ENCODE results near the gene IQCH.

Gene IQCH

DNA sequence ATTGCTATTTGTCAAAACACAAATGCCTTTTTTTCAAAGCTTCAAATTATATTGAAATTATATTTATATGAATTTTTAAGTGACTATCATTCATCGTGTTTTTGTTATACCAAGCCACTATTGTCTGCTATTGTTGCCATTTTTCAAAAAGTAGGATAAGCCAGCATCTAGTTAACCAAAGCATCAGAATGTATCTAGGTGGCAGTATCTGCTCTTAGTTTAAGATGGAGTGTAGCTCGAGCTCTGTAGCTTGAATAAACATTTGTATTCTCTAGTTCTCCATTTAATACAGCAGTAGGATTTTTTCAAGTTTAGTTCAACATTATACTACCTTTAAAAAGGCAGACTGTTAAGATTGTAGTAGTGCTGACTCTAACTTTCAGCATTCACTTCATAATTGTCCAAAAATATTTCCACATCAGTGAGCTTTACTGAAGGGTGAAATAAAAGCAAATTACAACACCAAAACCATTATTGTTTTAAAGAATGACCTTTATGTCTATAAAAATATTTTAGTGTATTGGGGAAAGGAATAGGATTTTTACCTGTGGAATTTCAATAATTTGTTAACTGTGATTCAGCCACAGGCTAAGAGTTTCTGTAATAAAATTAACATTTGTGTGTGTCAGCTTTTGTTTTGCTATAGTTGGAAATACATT lies 246.7 kb downstream of the IQCH start:
- no peak overlapping the region for H3K27ac ChIP-seq (ENCODE audit: low read depth, low read length)
- H3K27me3 ChIP-seq (ENCODE audit: insufficient read depth, low read length): no peaks in the 10 kb centered on the region
- H2AFZ ChIP-seq (ENCODE audit: low read length, unreplicated experiment): no peak overlapping the region
- H3K79me2 ChIP-seq (ENCODE audit: control insufficient read depth, insufficient read depth, low read length, unreplicated experiment): no peaks in the 10 kb centered on the region
- H3K4me3 ChIP-seq (ENCODE audit: low read depth, low read length): no peak overlapping the region
- H3K4me1 ChIP-seq (ENCODE audit: control insufficient read depth, insufficient read depth, low read length, unreplicated experiment): no peaks in the 10 kb centered on the region
- H3K36me3 ChIP-seq (ENCODE audit: insufficient read depth, low read length): no peaks in the 10 kb centered on the region

DNA sequence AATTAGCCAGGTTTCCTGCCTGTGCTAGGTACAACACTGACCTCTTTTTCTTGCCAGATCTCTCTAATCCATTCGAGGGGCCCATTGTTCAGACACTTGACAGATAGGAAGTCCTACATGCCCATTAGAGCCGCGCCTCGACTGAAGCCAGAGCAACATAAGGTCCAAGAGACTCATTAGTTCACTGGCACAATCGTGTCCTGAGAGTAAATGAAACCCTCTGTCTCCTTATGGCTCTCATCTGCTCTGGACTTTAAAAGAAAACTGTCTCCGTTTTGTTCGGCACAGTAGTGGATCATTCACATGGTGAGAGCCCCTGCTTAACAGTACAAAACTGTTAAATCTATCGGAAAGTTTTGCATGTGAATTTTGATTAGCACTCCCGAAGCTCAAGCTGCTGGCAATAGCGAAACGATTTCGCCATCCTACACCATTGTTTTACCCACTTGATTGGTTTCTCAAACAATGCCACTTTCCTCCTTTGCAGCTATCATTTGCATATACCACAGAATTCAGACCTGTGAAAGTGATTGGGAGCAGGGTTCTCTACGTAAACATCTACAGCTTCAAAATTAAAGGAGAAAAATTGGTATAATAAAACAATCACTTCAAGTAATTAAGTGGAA lies 247.4 kb downstream of the IQCH start:
- Histone ChIP-seq H3K4me1 (ENCODE audit: control insufficient read depth, insufficient read depth, low read length, unreplicated experiment) (no peaks in the 10 kb centered on the region), H3K79me2 (ENCODE audit: control insufficient read depth, insufficient read depth, low read length, unreplicated experiment) (no peaks in the 10 kb centered on the region), H2AFZ (ENCODE audit: low read length, unreplicated experiment) (no peak overlapping the region), H3K4me3 (ENCODE audit: low read depth, low read length) (no peak overlapping the region), H3K27me3 (ENCODE audit: insufficient read depth, low read length) (no peaks in the 10 kb centered on the region), H3K36me3 (ENCODE audit: insufficient read depth, low read length) (no peaks in the 10 kb centered on the region), H3K27ac (ENCODE audit: low read depth, low read length) (no peak overlapping the region)

DNA sequence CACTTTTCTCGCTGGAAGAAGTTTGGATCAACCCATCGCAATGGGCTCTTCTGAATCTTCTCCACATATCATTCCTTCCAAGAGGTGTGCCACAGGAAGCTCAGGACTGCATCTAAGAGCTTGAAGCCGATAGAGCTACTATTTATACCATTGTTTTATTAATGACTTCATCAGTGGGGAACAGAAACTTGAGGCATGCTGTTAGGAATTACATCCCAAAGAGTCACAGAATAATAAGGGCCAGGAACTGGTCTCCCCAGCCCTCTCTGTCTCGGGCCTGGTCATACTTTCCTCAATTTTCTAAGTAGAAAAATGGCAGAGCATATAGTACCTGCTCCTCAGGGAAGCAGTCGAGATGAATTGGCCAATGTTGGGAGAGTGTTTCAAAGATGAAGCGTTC lies 249.5 kb downstream of the IQCH start:
- Histone ChIP-seq H3K4me1 (ENCODE audit: control insufficient read depth, insufficient read depth, low read length, unreplicated experiment) (peaks cover 6% of the 10 kb centered on the region), H3K79me2 (ENCODE audit: control insufficient read depth, insufficient read depth, low read length, unreplicated experiment) (no peaks in the 10 kb centered on the region), H3K36me3 (ENCODE audit: insufficient read depth, low read length) (no peaks in the 10 kb centered on the region), H2AFZ (ENCODE audit: low read length, unreplicated experiment) (no peak overlapping the region), H3K27ac (ENCODE audit: low read depth, low read length) (no peak overlapping the region), H3K4me3 (ENCODE audit: low read depth, low read length) (no peak overlapping the region), H3K27me3 (ENCODE audit: insufficient read depth, low read length) (no peaks in the 10 kb centered on the region)

DNA sequence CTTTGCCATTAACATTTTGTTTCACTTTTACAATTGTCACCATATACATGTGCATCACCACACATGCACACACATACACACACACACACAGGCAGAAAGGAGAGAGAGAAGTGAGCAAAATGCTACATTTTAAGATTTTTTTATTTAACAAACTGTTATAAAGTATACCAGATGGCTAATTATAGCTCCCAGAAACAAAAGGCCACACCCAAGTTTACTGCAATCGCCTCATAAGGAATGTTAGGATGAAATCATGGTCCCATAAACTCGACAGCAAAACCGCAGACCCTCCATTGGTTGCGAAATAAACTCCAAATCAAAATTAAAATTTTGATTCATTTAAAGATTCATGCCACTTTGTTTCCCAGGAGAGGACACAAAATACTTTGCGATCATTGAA lies 250.2 kb downstream of the IQCH start:
- Histone ChIP-seq H2AFZ (ENCODE audit: low read length, unreplicated experiment) (no peak overlapping the region), H3K36me3 (ENCODE audit: insufficient read depth, low read length) (no peaks in the 10 kb centered on the region), H3K4me3 (ENCODE audit: low read depth, low read length) (no peak overlapping the region), H3K27me3 (ENCODE audit: insufficient read depth, low read length) (no peaks in the 10 kb centered on the region), H3K27ac (ENCODE audit: low read depth, low read length) (no peak overlapping the region), H3K4me1 (ENCODE audit: control insufficient read depth, insufficient read depth, low read length, unreplicated experiment) (peaks cover 7% of the 10 kb centered on the region), H3K79me2 (ENCODE audit: control insufficient read depth, insufficient read depth, low read length, unreplicated experiment) (no peaks in the 10 kb centered on the region)

DNA sequence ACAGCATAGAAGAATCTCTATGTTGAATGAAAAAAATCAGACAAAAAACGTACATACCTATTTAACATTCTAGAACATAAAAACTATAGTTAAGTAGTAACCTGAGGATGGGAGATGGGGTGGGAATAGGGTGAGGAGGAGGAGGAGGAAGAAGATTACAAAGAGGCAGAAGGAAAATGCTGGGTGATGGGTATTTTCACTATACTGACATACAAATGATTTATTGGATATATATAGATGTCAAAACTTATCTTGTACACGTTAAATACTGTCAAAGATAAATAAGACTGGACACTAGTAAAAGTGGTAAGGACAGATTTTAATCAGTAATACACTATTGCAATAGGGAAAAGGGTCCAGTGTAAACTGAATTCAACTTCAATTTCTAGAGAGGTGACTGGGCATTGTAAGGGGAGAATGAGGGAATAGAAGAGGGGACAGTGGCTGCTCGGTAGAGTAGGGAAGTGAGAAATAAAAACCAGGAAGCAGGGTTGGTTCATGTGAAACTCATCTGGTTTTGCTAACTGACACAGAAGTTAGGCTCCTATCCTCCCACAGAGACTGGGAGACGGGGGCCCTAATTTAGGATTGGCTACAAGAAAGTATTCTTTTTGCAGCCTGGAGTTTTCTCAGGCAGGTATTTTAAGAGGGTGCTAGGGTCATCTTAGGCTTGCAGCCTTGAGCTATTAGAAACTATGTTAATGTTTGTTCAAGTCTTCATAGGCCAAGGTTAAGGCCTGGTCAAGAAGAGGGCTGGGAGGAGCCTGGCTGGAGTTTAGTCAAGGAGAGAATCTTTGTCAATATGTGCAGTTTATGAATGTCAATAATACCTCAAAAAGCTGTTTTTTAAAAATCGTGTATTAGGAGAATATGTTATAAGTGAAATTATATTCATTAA lies 251.3 kb downstream of the IQCH start:
- H3K27me3 ChIP-seq (ENCODE audit: insufficient read depth, low read length): no peaks in the 10 kb centered on the region
- H3K79me2 ChIP-seq (ENCODE audit: control insufficient read depth, insufficient read depth, low read length, unreplicated experiment): no peaks in the 10 kb centered on the region
- no peaks in the 10 kb centered on the region for H3K36me3 ChIP-seq (ENCODE audit: insufficient read depth, low read length)
- no peak overlapping the region for H3K27ac ChIP-seq (ENCODE audit: low read depth, low read length)
- H3K4me1 ChIP-seq (ENCODE audit: control insufficient read depth, insufficient read depth, low read length, unreplicated experiment): peaks cover 18% of the 10 kb centered on the region
- no peak overlapping the region for H3K4me3 ChIP-seq (ENCODE audit: low read depth, low read length)
- no peak overlapping the region for H2AFZ ChIP-seq (ENCODE audit: low read length, unreplicated experiment)

DNA sequence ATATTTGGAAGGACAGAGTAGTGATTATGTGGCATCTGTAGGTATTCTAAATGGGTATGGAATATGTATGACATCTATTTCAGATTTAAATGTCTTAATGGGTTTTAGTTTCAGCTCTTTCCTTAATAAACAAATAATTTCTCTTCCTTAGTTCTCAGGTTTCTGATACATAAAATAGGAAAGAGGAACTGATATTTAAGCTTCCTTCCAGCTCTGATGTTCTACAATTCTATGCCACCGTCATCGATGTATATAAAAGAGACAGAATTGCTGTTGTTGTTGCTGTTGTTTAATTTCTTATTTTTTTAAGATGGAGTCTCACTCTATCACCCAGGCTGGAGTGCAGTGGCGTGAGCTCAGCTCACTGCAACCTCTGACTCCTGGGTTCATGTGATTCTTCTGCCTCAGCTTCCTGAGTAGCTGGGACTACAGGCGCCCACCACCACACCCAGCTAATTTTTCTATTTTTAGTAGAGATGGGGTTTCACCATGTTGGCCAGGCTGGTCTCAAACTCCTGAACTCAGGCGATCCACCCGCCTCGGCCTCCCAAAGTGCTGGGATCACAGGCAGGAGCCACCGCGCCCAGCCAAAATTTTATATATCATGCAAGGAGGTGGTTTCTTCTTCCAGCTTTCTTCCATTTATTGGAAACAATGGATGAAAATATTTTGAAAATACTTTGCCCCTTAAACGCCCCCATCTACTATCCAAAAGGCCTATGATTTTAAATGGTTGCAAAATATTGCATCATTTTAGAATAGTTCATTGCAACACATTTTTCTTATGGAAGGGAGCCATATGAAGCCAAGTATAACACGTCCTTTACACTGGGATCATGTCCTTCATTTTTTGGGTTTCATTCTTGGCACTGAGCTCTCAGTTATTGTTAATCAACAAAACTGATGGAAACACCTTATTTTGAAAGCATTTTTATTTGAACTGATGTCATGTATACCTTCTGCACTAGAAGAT lies 252.5 kb downstream of the IQCH start:
- H2AFZ ChIP-seq (ENCODE audit: low read length, unreplicated experiment): no peak overlapping the region

DNA sequence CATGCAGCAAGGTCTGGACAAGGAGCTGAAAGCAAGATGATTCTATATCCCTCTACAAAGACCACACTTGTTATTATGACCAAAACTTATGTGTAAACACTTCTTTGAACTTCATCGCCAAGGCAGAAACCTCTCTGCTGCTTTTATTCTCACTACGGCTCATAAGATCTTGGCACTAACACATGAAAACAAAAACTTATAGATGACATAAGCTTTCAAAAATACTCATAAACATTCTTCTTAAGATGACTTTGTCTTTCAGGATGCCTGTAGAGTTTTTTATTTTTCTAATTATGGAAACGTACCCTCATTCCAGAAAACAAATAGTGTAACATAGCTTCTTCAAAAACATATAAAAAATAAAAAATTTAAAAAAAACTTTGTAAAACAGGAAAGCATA lies 253.8 kb downstream of the IQCH start:
- Histone ChIP-seq H3K4me1 (ENCODE audit: control insufficient read depth, insufficient read depth, low read length, unreplicated experiment) (peaks cover 28% of the 10 kb centered on the region), H3K27me3 (ENCODE audit: insufficient read depth, low read length) (no peaks in the 10 kb centered on the region), H3K36me3 (ENCODE audit: insufficient read depth, low read length) (no peaks in the 10 kb centered on the region), H3K27ac (ENCODE audit: low read depth, low read length) (no peak overlapping the region), H3K79me2 (ENCODE audit: control insufficient read depth, insufficient read depth, low read length, unreplicated experiment) (no peaks in the 10 kb centered on the region), H2AFZ (ENCODE audit: low read length, unreplicated experiment) (no peak overlapping the region), H3K4me3 (ENCODE audit: low read depth, low read length) (no peak overlapping the region)

More for the DNA sequence above, 252.5 kb downstream of the IQCH start:
- peak overlapping the region; percentile 18; the same call in 1 of the 2 replicates for H3K27ac ChIP-seq (ENCODE audit: low read depth, low read length)
- H3K4me3 ChIP-seq (ENCODE audit: low read depth, low read length): no peak overlapping the region
- H3K36me3 ChIP-seq (ENCODE audit: insufficient read depth, low read length): no peaks in the 10 kb centered on the region
- peaks cover 28% of the 10 kb centered on the region for H3K4me1 ChIP-seq (ENCODE audit: control insufficient read depth, insufficient read depth, low read length, unreplicated experiment)
- no peaks in the 10 kb centered on the region for H3K79me2 ChIP-seq (ENCODE audit: control insufficient read depth, insufficient read depth, low read length, unreplicated experiment)
- H3K27me3 ChIP-seq (ENCODE audit: insufficient read depth, low read length): no peaks in the 10 kb centered on the region

DNA sequence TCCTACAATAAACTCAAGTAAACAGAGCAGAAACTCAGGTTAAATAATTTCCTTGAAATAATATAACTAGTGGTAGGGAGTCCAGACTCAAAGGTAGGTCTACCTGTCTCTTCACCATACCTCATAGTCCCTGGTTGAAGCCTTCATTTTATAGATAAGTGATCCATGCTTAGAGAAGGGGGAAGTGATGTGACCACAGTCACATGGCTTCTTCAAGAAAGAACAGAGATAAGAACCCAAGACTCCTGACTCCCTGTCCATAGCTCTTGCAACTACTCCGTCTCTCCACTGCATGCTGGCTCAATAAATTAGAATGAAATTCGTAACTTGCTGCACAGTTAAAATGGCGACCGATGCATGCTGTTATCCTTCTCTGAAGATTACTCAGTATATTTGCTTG lies 255.3 kb downstream of the IQCH start:
- no peak overlapping the region for H2AFZ ChIP-seq (ENCODE audit: low read length, unreplicated experiment)
- peaks cover 28% of the 10 kb centered on the region for H3K4me1 ChIP-seq (ENCODE audit: control insufficient read depth, insufficient read depth, low read length, unreplicated experiment)
- H3K27ac ChIP-seq (ENCODE audit: low read depth, low read length): no peak overlapping the region
- no peaks in the 10 kb centered on the region for H3K79me2 ChIP-seq (ENCODE audit: control insufficient read depth, insufficient read depth, low read length, unreplicated experiment)
- no peaks in the 10 kb centered on the region for H3K27me3 ChIP-seq (ENCODE audit: insufficient read depth, low read length)
- H3K36me3 ChIP-seq (ENCODE audit: insufficient read depth, low read length): no peaks in the 10 kb centered on the region
- no peak overlapping the region for H3K4me3 ChIP-seq (ENCODE audit: low read depth, low read length)

DNA sequence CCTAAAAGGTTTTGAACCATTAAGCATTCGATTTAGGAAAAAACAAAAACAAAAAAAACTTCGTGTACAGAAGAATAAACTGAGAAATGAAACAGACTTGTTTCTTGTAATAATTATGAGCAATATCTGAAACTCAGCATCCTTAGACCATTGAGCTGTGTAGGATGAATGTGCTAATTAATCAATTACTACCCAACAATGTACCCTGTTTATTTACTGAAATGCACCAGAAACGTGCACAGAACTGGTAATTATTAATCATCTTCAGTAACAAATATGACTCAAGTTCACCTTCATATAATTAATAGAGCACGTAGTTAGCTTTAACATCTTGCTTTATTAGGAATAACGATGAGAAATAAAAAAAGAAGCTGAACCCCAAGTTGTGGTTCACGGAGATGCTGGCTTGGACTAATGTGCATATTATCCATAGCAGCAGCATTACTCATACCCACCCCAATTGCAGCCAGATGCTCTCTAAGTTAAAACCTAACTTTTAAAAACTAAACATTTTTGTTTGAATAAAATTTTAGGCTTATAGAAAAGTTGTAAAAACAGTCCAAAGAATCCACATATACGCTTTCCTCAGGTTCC lies 256.1 kb downstream of the IQCH start:
- peak overlapping the region; percentile 29; the same call in 1 of the 2 replicates for H3K4me3 ChIP-seq (ENCODE audit: low read depth, low read length)
- H3K36me3 ChIP-seq (ENCODE audit: insufficient read depth, low read length): no peaks in the 10 kb centered on the region
- no peaks in the 10 kb centered on the region for H3K79me2 ChIP-seq (ENCODE audit: control insufficient read depth, insufficient read depth, low read length, unreplicated experiment)
- H3K27ac ChIP-seq (ENCODE audit: low read depth, low read length): peak overlapping the region; percentile 20; the same call in 1 of the 2 replicates
- H3K4me1 ChIP-seq (ENCODE audit: control insufficient read depth, insufficient read depth, low read length, unreplicated experiment): peaks cover 28% of the 10 kb centered on the region
- peak overlapping the region; percentile 16 for H2AFZ ChIP-seq (ENCODE audit: low read length, unreplicated experiment)
- H3K27me3 ChIP-seq (ENCODE audit: insufficient read depth, low read length): no peaks in the 10 kb centered on the region

DNA sequence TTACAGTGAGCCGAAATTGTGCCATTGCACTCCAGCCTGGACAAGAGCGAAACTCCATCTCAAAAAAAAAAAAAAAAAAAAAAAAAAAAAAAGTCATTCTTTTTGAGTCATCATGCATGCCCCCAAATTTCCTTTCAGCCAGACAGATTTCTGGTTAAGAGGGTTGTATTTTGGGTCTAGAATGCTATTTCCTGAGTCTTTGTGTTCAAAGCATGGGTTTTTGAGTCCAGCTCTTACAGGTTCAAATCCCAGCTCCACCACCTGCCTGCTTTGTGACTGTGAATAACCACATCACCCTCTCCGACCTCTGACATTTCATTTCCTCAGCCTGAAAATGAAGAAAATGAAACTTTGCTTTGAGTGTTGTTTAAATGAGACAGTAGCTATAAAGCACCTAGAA lies 257.0 kb downstream of the IQCH start:
- H3K4me3 ChIP-seq (ENCODE audit: low read depth, low read length): no peak overlapping the region
- H3K27ac ChIP-seq (ENCODE audit: low read depth, low read length): no peak overlapping the region
- H3K27me3 ChIP-seq (ENCODE audit: insufficient read depth, low read length): no peaks in the 10 kb centered on the region
- H3K36me3 ChIP-seq (ENCODE audit: insufficient read depth, low read length): no peaks in the 10 kb centered on the region
- H3K4me1 ChIP-seq (ENCODE audit: control insufficient read depth, insufficient read depth, low read length, unreplicated experiment): peaks cover 28% of the 10 kb centered on the region
- H2AFZ ChIP-seq (ENCODE audit: low read length, unreplicated experiment): no peak overlapping the region
- no peaks in the 10 kb centered on the region for H3K79me2 ChIP-seq (ENCODE audit: control insufficient read depth, insufficient read depth, low read length, unreplicated experiment)
